Measurements from ENCODE around the gene FGF9.

GRCh38 chr13:21701460-21701859 lies 30.6 kb downstream of the FGF9 start:
- no peak for TF ChIP-seq CTCF (conservative IDR thresholded peaks at IDR 0.05)
- TF ChIP-seq ZFX (IDR thresholded peaks at IDR 0.05): no peak
